Heart left ventricle (tissue), 16 donors: Measurements from ENCODE around the gene NUCKS1. TPM values are rescaled to one million over a fixed set of nuclear protein-coding genes. Genes with fewer than 3 reads are reported as not detected.

Source experiments
- ATAC-seq, 4 donors: fragments of 200-7000 bp; cut with Tn5 transposase; one replicate each; pipeline ENCODE4 v1.9.1; 2020 to 2022; ENCODE audit warnings: moderate library complexity in 4 of 4, mild to moderate bottlenecking in 3 of 4, moderate number of reproducible peaks in 1 of 4
- DNase-seq, 5 donors: peaks; one replicate each; pipeline ENCODE4 v3.0.0-alpha.2; 2020
- H3K27ac ChIP-seq, 12 donors: fragments of 200-600 bp; sonication (generic) in 4 of 12; one replicate each; pipeline versions ENCODE4 v1.5.0 to v1.8.0; 2016 to 2022; ENCODE audit warnings: mild to moderate bottlenecking in 2 of 12
- H3K27me3 ChIP-seq, 9 donors: fragments of 200-600 bp; sonication (generic) in 2 of 9; one replicate each; pipeline versions ENCODE4 v1.5.1 to v1.8.0; 2016 to 2022; ENCODE audit warnings: mild to moderate bottlenecking in 3 of 9
- H3K36me3 ChIP-seq, 9 donors: fragments of 200-600 bp; sonication (generic) in 2 of 9; one replicate each; pipeline versions ENCODE4 v1.5.0 to v1.8.0; 2018 to 2022; ENCODE audit warnings: mild to moderate bottlenecking in 2 of 9
- H3K4me1 ChIP-seq, 12 donors: fragments of 200-600 bp; sonication (generic) in 4 of 12; one replicate each; pipeline versions ENCODE4 v1.5.0 to v1.8.0; 2016 to 2022; ENCODE audit warnings: mild to moderate bottlenecking in 3 of 12
- H3K4me3 ChIP-seq, 12 donors: fragments of 200-600 bp; sonication (generic) in 4 of 12; one replicate each; pipeline versions ENCODE4 v1.5.0 to v1.8.0; 2017 to 2022; ENCODE audit warnings: mild to moderate bottlenecking in 9 of 12, moderate library complexity in 4 of 12
- H3K9me3 ChIP-seq, 12 donors: fragments of 200-600 bp; sonication (generic) in 4 of 12; one replicate each; pipeline versions ENCODE4 v1.5.0 to v1.8.0; 2016 to 2022; ENCODE audit warnings: mild to moderate bottlenecking in 1 of 12
- CTCF ChIP-seq, 12 donors: fragments of 200-600 bp; sonication (generic) in 4 of 12; IDR thresholded peaks; one replicate each; pipeline versions ENCODE4 v1.5.0 to v1.8.0; 2018 to 2022; ENCODE audit warnings: antibody characterized with exemption in 12 of 12, mild to moderate bottlenecking in 5 of 12
- POLR2A ChIP-seq, 2 donors: fragments of 450-650 bp; IDR thresholded peaks; one replicate each; pipeline ENCODE4 v1.6.1; 2017; ENCODE audit warnings: antibody characterized with exemption in 2 of 2, mild to moderate bottlenecking in 2 of 2, moderate library complexity in 2 of 2
- WGBS, 4 donors: extraction: QIAGEN DNeasy Blood & Tissue Kit in 2 of 4; methylation state at CpG; one replicate each; pipeline versions ENCODE4 v1.1.5 to v1.1.7; 2013 to 2018; 5-methylcytosine and 5-hydroxymethylcytosine counted together
- intact Hi-C, 10 donors: fragments of 100-400 bp; cut with DNase I; formaldehyde crosslinking; loops; one replicate each; pipeline versions ENCODE4 v1.11.1 to v1.14.2; 2022
- polyA plus RNA-seq, 2 donors: library from polyadenylated mRNA; stranded (reverse); fragments of 200-250 nt; gene quantifications; one replicate each; pipeline ENCODE4 v1.2.3, GENCODE V29; 2013
- total RNA-seq, 9 donors: library from RNA; depleted of rRNA in 2 of 9; stranded (reverse); fragments of >200 nt in 2 of 9; fragmentation: NEBNext Ultra II Directional in 3 of 9; extraction: Animal tissue kit (Norgen Biotek cat#: 25700) in 3 of 9; gene quantifications; one replicate each; pipeline versions ENCODE4 v1.1.0 to v1.2.4, GENCODE V29; 2016 to 2023
- donor health status: ischemic (EF 13 %, LVEDD 7.1; RV severe dilation, severe dysfunction).
- donor health status: healthy with polysubstance abuse.
- donor health status: DM: no; HTN: yes; CAD: no.
- donor health status: DM: no; HTN: no; CAD: no.
- donor health status: ischemic (EF 25% LVEDD 6.9; RV normal size, moderate dysfunction).
- donor health status: ischemic (EF 25% LVEDD 5.7; RV mildly dilated, moderate dysfunction).
- donor health status: healthy.
- donor health status: DM: yes; HTN: yes; CAD: no.
- donor health status: ischemic (EF 35%, LVEDD 5.7; RV mildly dilated, moderate dysfunction).
- donor health status: nonischemic (EF 11% LVEDD 7.7; RV severe dilation, severe dysfunction).
- donor health status: DM: yes; HTN: yes; CAD: no.
- donor health status: PGD.
- donor health status: ischemic (EF 29% LVEDD 5.4; RV normal size, mild dysfunction).
- donor health status: nonischemic (EF 23%, LVEDD 6.1; RV moderate dilation, normal function).

The NUCKS1 gene
- total and polyA plus RNA-seq, 11 donors = 73.4 to 240 (median 198) TPM

- TF ChIP-seq CTCF (IDR thresholded peaks at IDR 0.05) = no peak
- no peak for TF ChIP-seq POLR2A (IDR thresholded peaks at IDR 0.05)
- Histone ChIP-seq H3K36me3 (peaks cover 0 to 6% (median 0%) of the 10 kb centered on the region in 9 donors), H3K4me1 (peaks cover 0 to 38% (median 9%) of the 10 kb centered on the region in 12 donors), H3K27ac (no peak overlapping the region), H3K4me3 (no peak overlapping the region), H3K27me3 (no peaks in the 10 kb centered on the region), H3K9me3 (no peaks in the 10 kb centered on the region)
- intact Hi-C loops = no loop called here
- no peak for ATAC-seq
- DNase-seq = no peak
- 91 to 98% (median 93%) methylated on average over 4 of the region's 4 CpGs for WGBS, 4 donors
Measured at GRCh38 chr1:205701891-205702290, 48.1 kb downstream of the NUCKS1 start.

GRCh38 chr1:205701420-205701819 is 48.6 kb downstream of the NUCKS1 start:
- intact Hi-C loops = no loop called here
- TF ChIP-seq POLR2A (IDR thresholded peaks at IDR 0.05) (no peak), CTCF (IDR thresholded peaks at IDR 0.05) (no peak)
- Histone ChIP-seq H3K4me1 (peaks cover 0 to 35% (median 9%) of the 10 kb centered on the region in 12 donors), H3K9me3 (no peaks in the 10 kb centered on the region), H3K27me3 (no peaks in the 10 kb centered on the region), H3K4me3 (no peak overlapping the region), H3K27ac (no peak overlapping the region), H3K36me3 (peaks cover 0 to 6% (median 0%) of the 10 kb centered on the region in 9 donors)
- DNase-seq (no peak), ATAC-seq (no peak)
- 42 to 65% (median 53%) methylated on average over 1 to 2 of the region's 2 CpGs for WGBS, 4 donors

GRCh38 chr1:205700865-205701401 is 49.0 kb downstream of the NUCKS1 start:
- ATAC-seq = peak; percentile 68 to 81 (median 73)
- intact Hi-C loops = no loop called here
- 6 to 15% (median 12%) methylated on average over 2 of the region's 2 CpGs for WGBS, 4 donors

GRCh38 chr1:205699416-205699815 is 50.6 kb downstream of the NUCKS1 start:
- H3K4me3 ChIP-seq = no peak overlapping the region
- intact Hi-C loops = no loop called here
- no peak for DNase-seq
- peaks cover 0 to 4% (median 0%) of the 10 kb centered on the region in 9 donors for H3K36me3 ChIP-seq
- H3K9me3 ChIP-seq = no peaks in the 10 kb centered on the region
- peaks cover 0 to 18% (median 9%) of the 10 kb centered on the region in 12 donors for H3K4me1 ChIP-seq
- no peak overlapping the region for H3K27ac ChIP-seq
- 95 to 97% (median 96%) methylated on average over 4 of the region's 4 CpGs for WGBS, 4 donors
- H3K27me3 ChIP-seq = no peaks in the 10 kb centered on the region
- no peak for ATAC-seq
- no peak for TF ChIP-seq POLR2A (IDR thresholded peaks at IDR 0.05)
- no peak for TF ChIP-seq CTCF (IDR thresholded peaks at IDR 0.05)

More at GRCh38 chr1:205700865-205701401, 49.0 kb downstream of the NUCKS1 start:
- Histone ChIP-seq H3K4me1 (peaks cover 0 to 30% (median 9%) of the 10 kb centered on the region in 12 donors), H3K9me3 (no peaks in the 10 kb centered on the region), H3K27me3 (no peaks in the 10 kb centered on the region), H3K27ac (no peak overlapping the region), H3K36me3 (peaks cover 0 to 6% (median 0%) of the 10 kb centered on the region in 9 donors), H3K4me3 (no peak overlapping the region)
- TF ChIP-seq CTCF (IDR thresholded peaks at IDR 0.05) (no peak), POLR2A (IDR thresholded peaks at IDR 0.05) (no peak)
- DNase-seq = peak in 4 of 5 donors; percentile 37 to 54 (median 52)
